ENCODE data around the gene NCKAP5. TPM values are rescaled to one million over a fixed set of nuclear protein-coding genes. Genes with fewer than 3 reads are reported as not detected.

NCKAP5 gene
- total RNA-seq, 1 experiment from 2014 or later: not detected

- Mint-ChIP-seq H3K36me3 (ENCODE audit: insufficient read depth, unreplicated experiment) (peaks cover 6% of the 10 kb centered on the region), H3K4me3 (ENCODE audit: unreplicated experiment) (no peak overlapping the region), H3K27me3 (ENCODE audit: insufficient read depth, unreplicated experiment) (no peaks in the 10 kb centered on the region), H3K27ac (ENCODE audit: low read depth, unreplicated experiment) (no peak overlapping the region), H3K9me3 (ENCODE audit: unreplicated experiment) (peaks cover 7% of the 10 kb centered on the region), H3K4me1 (ENCODE audit: insufficient read depth, unreplicated experiment) (peaks cover 5% of the 10 kb centered on the region)
- no peak for TF ChIP-seq CTCF (IDR thresholded peaks at IDR 0.05; ENCODE audit: unreplicated experiment)
- POLR2A ChIA-PET: no interaction called here
- no peak for DNase-seq (ENCODE audit: unreplicated experiment)
- no TSS peak for BruUV-seq (replicated peaks)
- intact Hi-C loops (cut with micrococcal nuclease): no loop called here
- CTCF ChIA-PET: no interaction called here
Measured at GRCh38 chr2:133315280-133315679, 253.0 kb downstream of the NCKAP5 start.

DNA sequence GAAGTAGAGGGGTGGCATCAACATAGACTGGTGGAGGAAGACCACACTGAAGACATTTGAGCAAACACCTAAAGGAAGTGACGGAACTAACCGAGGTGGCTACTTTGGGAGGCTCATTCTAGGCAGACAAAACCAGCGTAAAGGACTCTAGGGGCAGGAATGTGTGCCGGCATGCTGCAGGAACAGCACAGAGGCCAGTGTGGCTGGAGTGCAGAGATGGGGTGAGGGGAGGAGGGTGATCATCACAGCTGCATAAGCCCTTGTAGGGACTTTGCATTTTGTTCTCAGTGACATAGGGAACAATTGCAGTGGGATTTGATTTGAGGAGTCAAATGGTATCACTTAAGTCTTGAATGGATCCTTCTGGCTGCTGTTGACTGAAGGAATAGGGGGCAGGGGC lies 253.5 kb downstream of the NCKAP5 start:
- no TSS peak for BruUV-seq (replicated peaks)
- ChIA-PET CTCF (no interaction called here), POLR2A (no interaction called here)
- Mint-ChIP-seq H3K27me3 (ENCODE audit: insufficient read depth, unreplicated experiment) (no peaks in the 10 kb centered on the region), H3K36me3 (ENCODE audit: insufficient read depth, unreplicated experiment) (peaks cover 6% of the 10 kb centered on the region), H3K27ac (ENCODE audit: low read depth, unreplicated experiment) (no peak overlapping the region), H3K4me3 (ENCODE audit: unreplicated experiment) (no peak overlapping the region), H3K4me1 (ENCODE audit: insufficient read depth, unreplicated experiment) (peaks cover 5% of the 10 kb centered on the region), H3K9me3 (ENCODE audit: unreplicated experiment) (peaks cover 7% of the 10 kb centered on the region)
- no peak for TF ChIP-seq CTCF (IDR thresholded peaks at IDR 0.05; ENCODE audit: unreplicated experiment)
- intact Hi-C loops (cut with micrococcal nuclease): no loop called here
- no peak for DNase-seq (ENCODE audit: unreplicated experiment)

GRCh38 chr2:133312038-133312729 lies 256.1 kb downstream of the NCKAP5 start:
- no TSS peak for BruUV-seq (replicated peaks)
- no peak overlapping the region for H3K27ac Mint-ChIP-seq (ENCODE audit: low read depth, unreplicated experiment)
- no peak for TF ChIP-seq CTCF (IDR thresholded peaks at IDR 0.05; ENCODE audit: unreplicated experiment)
- intact Hi-C loops (cut with micrococcal nuclease): no loop called here
- H3K4me1 Mint-ChIP-seq (ENCODE audit: insufficient read depth, unreplicated experiment): peaks cover 5% of the 10 kb centered on the region
- no peaks in the 10 kb centered on the region for H3K27me3 Mint-ChIP-seq (ENCODE audit: insufficient read depth, unreplicated experiment)
- ChIA-PET CTCF (no interaction called here), POLR2A (no interaction called here)
- DNase-seq (ENCODE audit: unreplicated experiment): no peak
- H3K9me3 Mint-ChIP-seq (ENCODE audit: unreplicated experiment): peaks cover 7% of the 10 kb centered on the region
- H3K4me3 Mint-ChIP-seq (ENCODE audit: unreplicated experiment): no peak overlapping the region
- H3K36me3 Mint-ChIP-seq (ENCODE audit: insufficient read depth, unreplicated experiment): peaks cover 12% of the 10 kb centered on the region

DNA sequence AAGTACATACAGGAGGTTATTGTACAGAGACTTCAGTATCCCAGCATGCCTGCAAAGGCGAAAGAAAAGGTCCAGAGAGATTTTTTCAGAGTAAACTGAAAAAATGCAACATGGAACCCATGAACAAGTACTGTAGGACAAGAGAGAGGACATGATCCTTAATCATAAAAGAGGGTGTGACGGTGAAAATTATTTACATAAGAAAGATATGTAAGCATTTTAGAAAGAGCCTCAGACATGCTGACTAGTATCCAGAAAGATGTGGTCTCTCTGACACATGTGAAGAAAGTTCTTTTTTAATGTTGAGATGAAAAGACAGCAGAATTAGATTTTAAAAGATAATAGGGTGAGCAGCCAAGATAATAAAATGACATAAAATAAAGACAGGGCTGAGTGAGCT lies 262.0 kb downstream of the NCKAP5 start:
- POLR2A ChIA-PET: no interaction called here
- TF ChIP-seq CTCF (IDR thresholded peaks at IDR 0.05; ENCODE audit: unreplicated experiment): no peak
- CTCF ChIA-PET: no interaction called here
- Mint-ChIP-seq H3K27me3 (ENCODE audit: insufficient read depth, unreplicated experiment) (no peaks in the 10 kb centered on the region), H3K4me1 (ENCODE audit: insufficient read depth, unreplicated experiment) (no peaks in the 10 kb centered on the region), H3K4me3 (ENCODE audit: unreplicated experiment) (no peak overlapping the region), H3K9me3 (ENCODE audit: unreplicated experiment) (no peaks in the 10 kb centered on the region), H3K36me3 (ENCODE audit: insufficient read depth, unreplicated experiment) (peaks cover 6% of the 10 kb centered on the region), H3K27ac (ENCODE audit: low read depth, unreplicated experiment) (no peak overlapping the region)
- no TSS peak for BruUV-seq (replicated peaks)
- no peak for DNase-seq (ENCODE audit: unreplicated experiment)
- intact Hi-C loops (cut with micrococcal nuclease): no loop called here

All from MCF 10A (cell line).